GM18507 (cell line): ENCODE results near the gene ANKH.
A peak's percentile ranks its signal among the peaks of the same experiment; 100 is the strongest.

Experiments
- DNase-seq: peaks from one replicate; pipeline ENCODE4 v3.0.0; 2011; ENCODE audit warnings: low read depth; ENCODE audit not compliant: insufficient read length; ENCODE audit errors: extremely low spot score
- FAIRE-seq: peaks from 2 replicates; lab custom pipeline; 2011; peaks lifted over from hg19 to GRCh38; lab: Jason Lieb, UNC

ANKH gene

GRCh38 chr5:14707811-14708390, 163.7 kb downstream of the ANKH start:
- FAIRE-seq (no peak), DNase-seq (no peak)

DNA sequence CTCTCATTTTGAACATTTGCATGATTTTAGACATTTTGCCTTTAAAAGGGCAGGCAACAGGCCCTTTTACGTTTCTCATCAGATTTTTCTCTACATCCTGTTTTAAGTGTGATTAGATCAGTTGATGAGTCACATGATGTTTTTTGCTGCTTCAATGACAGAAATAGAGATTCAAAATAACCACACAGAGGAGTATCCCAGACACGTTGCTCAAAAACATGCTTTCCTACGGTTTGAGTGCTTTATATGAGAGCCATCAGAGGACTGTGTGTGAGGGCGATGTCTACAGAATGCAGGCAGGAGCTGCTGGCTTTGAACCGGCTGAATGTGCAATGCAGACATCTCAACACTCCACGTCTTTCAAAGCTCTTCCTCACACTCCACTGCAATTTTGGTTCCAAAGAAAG, 165.0 kb downstream of the ANKH start:
- no peak for FAIRE-seq
- no peak for DNase-seq

GRCh38 chr5:14705556-14705955, 166.0 kb downstream of the ANKH start:
- DNase-seq (no peak), FAIRE-seq (no peak)

GRCh38 chr5:14702238-14702839, 169.2 kb downstream of the ANKH start:
- DNase-seq (no peak), FAIRE-seq (no peak)

DNA sequence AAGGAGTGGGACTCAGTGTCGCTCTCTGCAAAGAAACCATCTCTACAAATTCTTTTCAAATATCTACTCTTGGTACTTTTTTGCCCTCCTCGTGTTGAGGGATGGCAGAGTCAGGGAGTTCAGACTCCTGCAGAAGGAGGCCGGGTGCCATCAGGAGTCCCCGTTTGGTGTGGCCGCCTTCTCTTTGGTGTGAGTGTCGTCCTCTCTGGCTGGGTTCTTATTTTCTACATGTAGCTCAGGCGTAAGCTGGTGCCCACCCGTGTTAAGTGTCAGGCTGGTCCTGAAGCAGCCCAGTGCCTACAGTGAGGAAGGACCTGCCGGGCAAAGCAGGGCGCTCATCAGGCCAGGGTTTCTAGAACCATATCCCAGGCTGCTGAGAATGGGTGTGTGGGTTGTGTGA, 170.0 kb downstream of the ANKH start:
- no peak for FAIRE-seq
- DNase-seq, result no peak

GRCh38 chr5:14700478-14701436, 170.8 kb downstream of the ANKH start:
- FAIRE-seq (no peak), DNase-seq (no peak)

GRCh38 chr5:14699807-14700400, 171.7 kb downstream of the ANKH start:
- DNase-seq, result no peak
- FAIRE-seq, result no peak

DNA sequence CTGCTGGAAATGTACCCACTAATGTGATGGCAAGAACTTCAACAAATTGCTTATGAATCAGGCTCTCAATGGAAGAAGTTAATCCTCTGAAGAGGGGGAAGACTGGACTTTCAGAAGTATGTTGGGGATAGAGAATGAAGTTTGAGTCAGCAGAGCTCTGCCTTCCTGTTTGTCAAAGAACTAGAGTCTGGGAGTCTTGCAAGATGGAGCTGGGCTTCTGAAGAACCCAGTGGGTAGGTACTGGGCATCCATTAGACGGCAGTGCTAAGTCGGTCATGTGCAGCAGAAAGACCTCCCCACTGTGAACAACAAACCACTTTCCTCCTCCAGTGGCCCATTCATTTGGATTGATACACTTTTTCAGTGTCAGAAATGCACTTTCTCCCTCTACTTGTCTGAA, 172.4 kb downstream of the ANKH start:
- FAIRE-seq, result no peak
- DNase-seq, result no peak

GRCh38 chr5:14698495-14698894, 173.1 kb downstream of the ANKH start:
- DNase-seq (no peak), FAIRE-seq (no peak)

DNA sequence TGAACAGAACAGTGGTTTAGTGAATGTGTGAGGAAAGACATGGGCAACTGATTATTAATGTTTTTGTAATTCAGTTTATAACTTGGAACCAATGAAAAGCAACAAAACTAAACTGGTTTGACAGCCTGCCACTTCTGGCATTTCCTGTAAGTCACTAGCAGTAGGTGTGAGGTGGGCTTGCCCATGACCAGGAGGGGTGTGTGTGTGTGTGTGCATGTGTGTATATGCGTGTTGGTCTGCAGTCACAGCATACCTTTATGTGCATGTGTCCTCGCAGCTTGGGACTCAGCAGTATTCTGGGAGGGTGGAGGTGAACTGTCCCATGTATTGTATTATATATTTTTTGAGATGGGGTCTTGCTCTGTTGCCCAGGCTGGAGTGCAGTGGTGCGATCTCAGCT, 174.7 kb downstream of the ANKH start:
- FAIRE-seq (no peak), DNase-seq (no peak)

DNA sequence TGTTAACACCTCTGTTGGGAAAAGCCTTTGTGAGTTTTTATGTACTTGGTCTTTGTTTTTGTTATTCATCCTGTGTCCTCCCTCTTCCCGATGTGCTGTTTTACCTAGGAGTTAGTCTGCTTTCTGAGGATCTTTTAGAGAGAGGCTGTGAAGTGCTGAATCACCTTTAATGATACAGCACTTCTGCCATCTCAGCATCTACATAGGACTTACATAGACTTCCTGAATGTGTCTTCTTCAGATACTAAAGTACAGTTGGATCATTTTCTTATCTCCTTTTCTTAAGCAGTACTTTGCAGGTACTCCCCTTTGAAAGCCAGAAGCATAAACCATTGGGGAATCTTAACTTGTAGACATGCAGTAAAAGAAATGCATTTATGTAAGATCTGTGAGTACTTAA, 175.5 kb downstream of the ANKH start:
- no peak for FAIRE-seq

DNA sequence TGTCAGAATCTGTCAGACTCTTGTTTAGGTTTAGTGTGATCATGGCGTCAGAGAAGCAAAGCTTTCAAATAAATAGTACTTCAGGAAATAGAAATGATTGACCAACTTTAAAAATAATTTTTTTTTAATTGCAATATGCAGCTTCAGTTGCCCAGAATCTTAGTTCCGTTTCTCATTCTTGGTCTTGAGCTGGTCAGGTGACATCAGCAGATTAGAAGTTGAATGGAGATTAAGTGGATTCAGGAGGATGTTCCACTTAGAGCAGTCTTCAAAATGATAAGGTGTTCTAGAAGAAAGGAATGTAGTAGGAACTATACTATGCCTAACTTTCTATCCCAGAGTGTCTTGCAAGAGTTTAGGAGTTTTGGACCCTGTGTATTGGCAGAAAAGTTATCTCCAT, 176.4 kb downstream of the ANKH start:
- DNase-seq (no peak), FAIRE-seq (no peak)

More for the DNA sequence above, 175.5 kb downstream of the ANKH start:
- DNase-seq, result no peak

GRCh38 chr5:14693070-14693469, 178.5 kb downstream of the ANKH start:
- no peak for FAIRE-seq
- no peak for DNase-seq

GRCh38 chr5:14687023-14687665, 184.4 kb downstream of the ANKH start:
- DNase-seq, result no peak
- FAIRE-seq, result no peak

- FAIRE-seq (no peak), DNase-seq (no peak)
Observed at GRCh38 chr5:14686517-14686916, 185.1 kb downstream of the ANKH start.

GRCh38 chr5:14685757-14686156, 185.8 kb downstream of the ANKH start:
- DNase-seq, result peak; percentile 30
- FAIRE-seq, result peak; percentile 78

DNA sequence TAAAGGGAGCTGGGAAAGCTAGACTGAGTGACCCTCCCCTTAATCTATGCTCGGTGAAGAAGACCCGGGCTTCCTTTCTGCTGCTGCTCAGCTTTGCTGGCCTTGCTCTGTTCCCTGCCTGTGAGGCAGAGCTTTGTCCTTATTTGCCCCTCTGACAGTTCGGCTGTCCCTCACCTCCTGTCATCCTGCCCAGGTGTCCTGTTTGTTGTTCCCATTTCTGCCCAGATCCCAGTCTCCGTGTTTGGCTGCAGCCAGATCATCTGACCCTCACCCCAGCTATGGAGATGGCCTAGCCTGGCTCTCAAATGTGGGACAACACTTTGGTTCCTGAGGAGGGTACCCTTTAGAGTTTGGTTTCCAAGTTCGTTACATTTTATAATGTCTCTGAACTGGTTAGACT, 186.8 kb downstream of the ANKH start:
- no peak for FAIRE-seq

GRCh38 chr5:14683906-14684455, 187.6 kb downstream of the ANKH start:
- no peak for DNase-seq
- FAIRE-seq, result no peak

More for the DNA sequence above, 186.8 kb downstream of the ANKH start:
- DNase-seq, result no peak

- DNase-seq (no peak), FAIRE-seq (no peak)
Observed at GRCh38 chr5:14681236-14681752, 190.3 kb downstream of the ANKH start.
